ENCODE measurements around the gene METTL27. TPM values are rescaled to one million over a fixed set of nuclear protein-coding genes. Genes with fewer than 3 reads are reported as not detected.
"Not testable (repeated sequence)": the region's sequence is repeated elsewhere in the genome, so short reads cannot be mapped to it uniquely, and the experiment has no call there.

Gene METTL27
- total RNA-seq, 1 experiment from 2014 or later, result 71.8 TPM

DNA sequence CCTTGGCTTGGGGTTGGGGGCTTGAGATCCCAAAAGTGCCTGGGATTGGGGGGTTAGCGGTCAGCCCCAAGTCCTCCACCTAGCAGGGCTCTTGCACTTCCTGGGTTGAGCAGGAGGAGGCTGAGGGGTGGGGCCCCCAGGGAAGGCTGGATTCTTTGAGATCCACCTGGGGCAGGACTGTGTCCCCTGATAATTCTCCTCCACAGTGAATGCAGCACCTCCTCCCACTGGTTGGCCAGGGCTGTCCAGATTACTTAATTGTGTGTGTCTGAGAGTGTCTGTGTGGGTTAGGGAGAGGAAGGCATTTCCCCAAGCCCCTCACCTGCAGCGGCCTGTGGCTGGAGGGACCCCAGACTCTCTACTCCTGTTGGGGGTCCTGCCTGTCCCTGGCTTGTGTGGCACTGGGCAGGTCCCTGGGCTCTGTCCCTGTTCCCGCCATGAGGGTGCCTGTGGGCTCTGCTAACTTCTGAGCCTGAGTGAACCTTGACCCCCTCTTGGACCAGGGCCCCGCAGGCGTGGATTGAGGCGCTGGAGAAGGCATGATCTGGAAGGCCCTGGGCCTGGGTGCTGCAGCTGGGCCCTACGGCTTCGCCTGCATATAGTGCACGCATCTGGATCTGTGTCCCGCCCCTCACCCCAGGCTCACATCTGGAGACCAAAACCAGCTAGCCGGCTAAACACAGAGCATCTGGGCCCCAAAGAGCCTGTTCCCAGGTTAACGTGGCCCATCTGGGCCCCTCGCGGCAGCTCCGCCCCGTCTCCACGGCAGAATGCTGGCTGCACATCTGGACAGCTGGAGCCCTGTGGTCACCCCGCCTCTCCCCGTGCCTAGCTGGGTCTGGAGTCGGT, 29.1 kb upstream of the METTL27 start:
- in situ Hi-C loops (cut with HindIII; ENCODE audit: low pct_unique_long_range_greater_than_20kb, low sequenced_read_pairs), result no loop called here
- DNase-seq (ENCODE audit: low read depth), result no peak

DNA sequence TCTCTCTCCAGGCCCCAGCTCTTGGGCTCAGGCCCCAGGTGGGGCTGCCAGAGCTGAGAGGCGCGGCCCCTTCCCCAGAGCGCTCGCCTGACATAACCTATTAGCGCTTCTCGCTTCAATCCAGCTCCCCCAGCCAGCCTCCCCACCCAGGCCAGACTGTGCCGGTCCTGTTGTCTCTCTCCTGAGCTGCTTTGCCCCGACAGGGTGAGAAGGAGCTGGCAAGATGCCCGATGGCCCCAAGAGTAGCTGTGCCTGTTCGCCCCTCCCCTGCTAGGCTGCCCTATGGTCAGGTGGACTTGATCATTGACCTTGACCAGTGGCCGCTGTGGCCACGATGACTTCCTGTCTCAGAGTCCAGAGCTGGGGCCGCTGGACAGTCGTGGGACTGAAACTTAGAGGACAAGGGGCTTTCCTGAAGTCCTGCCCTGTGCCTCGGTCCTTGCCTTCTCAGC, 27.8 kb upstream of the METTL27 start:
- DNase-seq (ENCODE audit: low read depth), result no peak
- in situ Hi-C loops (cut with HindIII; ENCODE audit: low pct_unique_long_range_greater_than_20kb, low sequenced_read_pairs), result no loop called here

GRCh38 chr7:73869011-73869798, 26.9 kb upstream of the METTL27 start:
- in situ Hi-C loops (cut with HindIII; ENCODE audit: low pct_unique_long_range_greater_than_20kb, low sequenced_read_pairs), result no loop called here
- no peak for DNase-seq (ENCODE audit: low read depth)

DNA sequence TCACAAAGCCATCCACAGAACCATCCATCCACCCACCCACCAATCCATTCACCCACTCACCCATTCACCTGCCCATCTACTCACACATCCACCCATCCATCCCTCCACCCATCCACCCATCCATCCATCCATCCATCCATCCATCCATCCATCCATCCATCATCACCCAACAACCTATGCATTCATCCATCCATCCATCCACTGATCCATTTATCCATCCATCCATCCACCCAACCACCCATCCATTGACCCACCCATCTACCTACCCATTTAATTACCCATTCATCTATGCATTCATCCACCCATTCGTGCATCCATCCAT, 24.1 kb upstream of the METTL27 start:
- in situ Hi-C loops (cut with HindIII; ENCODE audit: low pct_unique_long_range_greater_than_20kb, low sequenced_read_pairs), result no loop called here
- no peak for DNase-seq (ENCODE audit: low read depth)

- no peak for DNase-seq (ENCODE audit: low read depth)
- in situ Hi-C loops (cut with HindIII; ENCODE audit: low pct_unique_long_range_greater_than_20kb, low sequenced_read_pairs), result no loop called here
Observed at GRCh38 chr7:73865738-73866445, 23.6 kb upstream of the METTL27 start.

DNA sequence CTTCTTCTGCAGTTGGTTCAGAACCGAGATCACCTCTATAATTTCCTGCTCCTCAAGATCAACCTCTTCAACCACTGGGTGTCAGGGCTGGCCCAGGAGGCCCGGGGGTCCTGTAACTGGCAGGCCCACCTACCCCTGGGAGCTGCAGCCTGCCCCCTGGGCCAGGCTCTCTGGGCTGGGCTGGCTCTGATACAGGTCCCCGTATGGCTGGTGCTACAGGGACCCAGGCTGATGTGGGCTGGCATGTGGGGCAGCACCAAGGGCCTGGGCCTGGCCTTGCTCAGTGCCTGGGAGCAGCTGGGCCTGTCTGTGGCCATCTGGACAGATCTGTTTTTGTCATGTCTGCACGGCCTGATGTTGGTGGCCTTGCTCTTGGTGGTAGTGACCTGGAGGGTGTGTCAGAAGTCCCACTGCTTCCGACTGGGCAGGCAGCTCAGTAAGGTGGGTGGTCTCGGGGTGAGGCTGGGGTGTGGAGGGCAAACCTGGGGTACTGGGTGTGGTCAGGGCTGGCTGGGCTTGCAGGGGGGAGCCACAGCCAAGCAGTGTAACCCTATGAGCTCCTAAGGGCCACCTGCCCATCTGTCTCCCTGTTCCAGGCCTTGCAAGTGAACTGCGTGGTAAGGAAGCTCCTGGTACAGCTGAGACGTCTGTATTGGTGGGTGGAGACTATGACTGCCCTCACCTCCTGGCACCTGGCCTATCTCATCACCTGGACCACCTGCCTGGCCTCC, 22.8 kb upstream of the METTL27 start:
- in situ Hi-C loops (cut with HindIII; ENCODE audit: low pct_unique_long_range_greater_than_20kb, low sequenced_read_pairs), result no loop called here
- DNase-seq (ENCODE audit: low read depth), result no peak

GRCh38 chr7:73861305-73861704, 19.0 kb upstream of the METTL27 start:
- no peak for DNase-seq (ENCODE audit: low read depth)
- in situ Hi-C loops (cut with HindIII; ENCODE audit: low pct_unique_long_range_greater_than_20kb, low sequenced_read_pairs), result no loop called here

DNA sequence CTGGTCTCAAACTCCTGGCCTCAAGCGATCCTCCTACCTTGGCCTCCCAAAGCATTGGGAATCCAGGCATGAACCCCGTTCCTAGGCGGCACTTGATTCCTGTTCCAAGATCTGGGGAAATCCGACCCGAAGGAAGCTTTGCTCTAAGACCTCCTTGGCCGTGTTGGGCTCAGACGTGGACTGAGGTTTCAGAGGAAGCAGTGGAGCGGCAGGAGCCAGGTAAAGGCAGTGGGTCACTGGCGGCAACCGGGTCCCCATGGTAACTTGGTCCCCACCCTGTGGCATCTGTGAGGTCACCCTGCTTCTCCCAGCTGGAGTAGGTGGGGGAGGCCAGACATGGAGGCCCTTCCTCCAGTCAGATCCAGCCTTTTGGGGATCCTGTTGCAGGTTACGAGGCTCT, 18.5 kb upstream of the METTL27 start, which contains the start of gene TMEM270:
Gene TMEM270 (plus strand): TSS at position 301 of the 400 bp plus-strand sequence. CDS start 36 bp downstream, at position 337.
- in situ Hi-C loops (cut with HindIII; ENCODE audit: low pct_unique_long_range_greater_than_20kb, low sequenced_read_pairs), result no loop called here
- DNase-seq (ENCODE audit: low read depth), result no peak

DNA sequence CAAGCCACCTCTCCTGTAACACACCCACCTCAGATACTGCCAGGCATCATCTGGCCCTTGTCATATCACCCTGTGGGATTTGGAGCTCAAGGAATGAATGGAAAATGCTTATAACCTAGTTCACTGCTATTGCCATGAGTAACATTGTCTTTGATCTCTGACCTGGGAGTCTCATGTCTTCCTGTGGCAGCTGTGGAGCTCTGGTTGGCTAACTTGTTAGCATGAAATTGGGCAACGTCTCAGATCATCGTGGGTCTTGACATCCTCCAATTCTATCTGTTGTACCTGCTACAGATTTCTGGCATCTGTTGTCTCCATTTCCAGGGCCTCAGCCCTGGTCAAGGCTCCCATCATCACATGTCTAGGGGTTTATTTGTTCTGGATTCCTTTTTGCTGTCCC, 16.5 kb upstream of the METTL27 start:
- no peak for DNase-seq (ENCODE audit: low read depth)
- in situ Hi-C loops (cut with HindIII; ENCODE audit: low pct_unique_long_range_greater_than_20kb, low sequenced_read_pairs), result no loop called here

GRCh38 chr7:73856941-73857340, 14.6 kb upstream of the METTL27 start:
- in situ Hi-C loops (cut with HindIII; ENCODE audit: low pct_unique_long_range_greater_than_20kb, low sequenced_read_pairs), result no loop called here
- DNase-seq (ENCODE audit: low read depth), result no peak

- no peak for DNase-seq (ENCODE audit: low read depth)
- in situ Hi-C loops (cut with HindIII; ENCODE audit: low pct_unique_long_range_greater_than_20kb, low sequenced_read_pairs), result no loop called here
Observed at GRCh38 chr7:73852500-73852899, 10.2 kb upstream of the METTL27 start.

DNA sequence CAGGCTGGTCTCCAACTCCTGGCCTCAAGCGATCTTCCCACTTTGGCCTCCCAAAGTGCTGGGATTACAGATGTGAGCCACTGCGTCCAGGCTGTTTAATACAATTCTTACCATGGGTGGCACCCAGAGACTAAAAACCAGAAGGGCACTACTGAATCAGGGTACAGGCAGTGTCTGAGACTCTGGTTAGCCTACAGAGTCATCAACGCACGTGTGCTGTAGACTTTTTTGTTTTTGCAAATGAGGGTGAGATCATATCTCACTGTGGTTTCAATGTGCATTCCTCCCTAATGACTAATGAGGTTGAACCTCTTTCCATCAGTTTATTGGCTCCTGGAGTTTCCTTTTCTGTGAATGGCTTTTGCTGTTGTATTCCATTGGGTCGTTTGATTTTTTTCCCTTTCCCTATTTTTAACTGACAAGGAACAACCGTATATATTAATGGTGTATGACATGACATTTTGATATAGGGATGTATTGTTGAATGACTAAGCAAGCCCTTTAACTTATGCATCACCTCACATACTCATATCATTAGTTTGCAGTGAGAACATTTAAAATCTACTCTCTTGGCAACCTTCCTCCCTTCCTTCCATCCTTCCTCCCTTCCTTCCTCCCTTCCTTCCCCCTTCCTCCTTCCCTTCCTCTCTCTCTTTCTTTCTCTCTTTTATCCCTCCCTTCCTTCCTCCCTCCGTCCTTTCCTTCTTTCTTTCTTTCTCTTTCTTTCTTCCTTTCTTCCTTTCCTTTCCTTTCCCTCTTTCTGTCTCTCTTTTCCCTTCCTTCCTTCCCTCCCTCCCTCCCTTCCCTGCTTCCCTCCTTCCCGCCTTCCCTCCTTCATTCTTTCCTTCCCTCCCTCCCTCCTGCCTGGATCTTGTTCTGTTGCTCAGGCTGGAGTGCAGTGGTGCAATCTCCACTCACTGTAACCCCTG, 9.4 kb upstream of the METTL27 start:
- in situ Hi-C loops (cut with HindIII; ENCODE audit: low pct_unique_long_range_greater_than_20kb, low sequenced_read_pairs), result no loop called here

GRCh38 chr7:73850781-73851207, 8.5 kb upstream of the METTL27 start:
- peak; percentile 97 for DNase-seq (ENCODE audit: low read depth)
- in situ Hi-C loops (cut with HindIII; ENCODE audit: low pct_unique_long_range_greater_than_20kb, low sequenced_read_pairs), result no loop called here

More for the DNA sequence above, 9.4 kb upstream of the METTL27 start:
- peak; percentile 99 for DNase-seq (ENCODE audit: low read depth)

GRCh38 chr7:73847941-73848723, 5.8 kb upstream of the METTL27 start:
- in situ Hi-C loops (cut with HindIII; ENCODE audit: low pct_unique_long_range_greater_than_20kb, low sequenced_read_pairs), result no loop called here
- DNase-seq (ENCODE audit: low read depth), result no peak

DNA sequence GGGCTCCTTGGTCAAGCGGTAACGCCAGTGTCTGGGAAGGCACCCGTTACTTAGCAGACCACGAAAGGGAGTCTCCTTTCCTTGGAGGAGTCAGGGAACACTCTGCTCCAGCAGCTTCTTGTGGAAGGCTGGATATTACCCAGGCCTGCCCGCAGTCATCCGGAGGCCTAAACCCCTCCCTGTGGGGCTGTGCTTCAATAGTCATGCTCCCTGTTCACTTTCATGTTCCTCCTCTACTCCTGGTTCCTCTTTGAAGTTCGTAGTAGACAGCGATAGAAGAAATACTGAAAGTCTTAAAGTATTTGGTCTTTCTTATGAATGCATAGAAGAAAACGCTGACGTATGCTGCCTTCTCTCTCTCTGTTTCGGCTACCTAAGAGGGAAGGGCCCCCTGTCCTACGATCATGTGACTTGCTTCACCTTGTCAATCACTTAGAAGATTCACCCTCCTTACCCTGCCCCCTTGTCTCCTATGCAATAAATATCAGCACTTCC, 3.4 kb upstream of the METTL27 start:
- in situ Hi-C loops (cut with HindIII; ENCODE audit: low pct_unique_long_range_greater_than_20kb, low sequenced_read_pairs); DNase-seq (ENCODE audit: low read depth): not testable (repeated sequence)

GRCh38 chr7:73844848-73845460, 2.6 kb upstream of the METTL27 start:
- no peak for DNase-seq (ENCODE audit: low read depth)
- in situ Hi-C loops (cut with HindIII; ENCODE audit: low pct_unique_long_range_greater_than_20kb, low sequenced_read_pairs), result no loop called here

Data from Caki2 (cell line).